ENCODE results near the gene IGFBP2.

GRCh38 chr2:216617159-216617815 lies 15.9 kb upstream of the IGFBP2 start:
- TF ChIP-seq YY1 (IDR thresholded peaks at IDR 0.05; ENCODE audit: insufficient read depth, insufficient read length) (no peak), ZNF274 (IDR thresholded peaks at IDR 0.05; ENCODE audit: low read depth, low read length) (no peak)
